Inferior parietal cortex (tissue), 1 donor: ENCODE results near the gene DGAT2.

Experiments
- DNase-seq: peaks from one replicate; pipeline ENCODE4 v3.0.0-alpha.2; 2016; ENCODE audit errors: extremely low spot score

Gene DGAT2

DNA sequence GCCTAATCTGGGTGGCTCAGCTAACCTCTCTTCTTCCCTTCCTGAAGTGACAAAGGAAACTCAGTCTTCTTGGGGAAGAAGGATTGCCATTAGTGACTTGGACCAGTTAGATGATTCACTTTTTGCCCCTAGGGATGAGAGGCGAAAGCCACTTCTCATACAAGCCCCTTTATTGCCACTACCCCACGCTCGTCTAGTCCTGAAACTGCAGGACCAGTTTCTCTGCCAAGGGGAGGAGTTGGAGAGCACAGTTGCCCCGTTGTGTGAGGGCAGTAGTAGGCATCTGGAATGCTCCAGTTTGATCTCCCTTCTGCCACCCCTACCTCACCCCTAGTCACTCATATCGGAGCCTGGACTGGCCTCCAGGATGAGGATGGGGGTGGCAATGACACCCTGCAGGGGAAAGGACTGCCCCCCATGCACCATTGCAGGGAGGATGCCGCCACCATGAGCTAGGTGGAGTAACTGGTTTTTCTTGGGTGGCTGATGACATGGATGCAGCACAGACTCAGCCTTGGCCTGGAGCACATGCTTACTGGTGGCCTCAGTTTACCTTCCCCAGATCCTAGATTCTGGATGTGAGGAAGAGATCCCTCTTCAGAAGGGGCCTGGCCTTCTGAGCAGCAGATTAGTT, 32.3 kb downstream of the DGAT2 start:
- no peak for DNase-seq

GRCh38 chr11:75801362-75802020, 32.9 kb downstream of the DGAT2 start:
- DNase-seq = no peak

DNA sequence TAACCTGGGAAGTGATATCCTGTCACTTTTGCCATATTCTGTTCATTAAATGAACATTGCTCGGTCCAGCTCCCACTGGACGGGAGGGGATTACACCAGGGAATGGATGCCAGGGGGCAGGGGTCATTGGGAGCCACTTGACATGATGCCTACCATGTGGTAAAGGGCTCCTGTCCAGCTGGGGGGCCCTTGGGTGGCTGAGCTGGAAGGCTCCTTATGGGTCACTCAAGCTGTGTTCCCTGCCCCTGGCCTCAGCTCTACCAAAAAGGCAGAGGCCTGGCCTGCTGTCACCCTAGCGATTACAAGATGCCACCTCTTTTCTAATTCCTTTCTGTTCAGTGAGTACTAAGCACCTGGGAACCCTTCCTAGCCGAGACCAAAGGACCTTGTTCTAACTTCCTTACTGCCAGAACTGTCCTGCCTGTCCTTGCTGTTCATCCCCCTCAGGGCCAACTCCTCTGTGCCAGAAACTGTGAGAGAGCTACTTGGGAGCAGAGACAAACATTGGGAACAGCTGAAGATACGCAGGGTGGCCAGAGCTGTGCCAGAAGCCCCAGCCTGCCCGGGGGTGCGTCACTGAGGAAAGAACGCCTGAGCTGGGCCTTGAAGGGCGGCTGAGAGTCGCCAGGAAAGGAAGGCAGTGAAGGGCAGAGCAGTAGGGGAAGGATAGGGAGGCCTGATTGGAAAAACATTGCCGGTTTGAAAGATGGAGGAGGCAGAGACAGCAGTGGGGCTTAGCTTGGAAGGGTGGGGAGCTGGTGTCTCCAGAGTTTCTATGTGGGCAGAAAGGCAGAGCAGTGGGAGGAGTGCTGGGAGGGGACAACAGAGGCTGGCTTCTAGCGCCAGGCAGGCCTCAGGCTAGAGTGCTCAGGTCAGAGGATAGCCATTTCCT, 33.7 kb downstream of the DGAT2 start:
- DNase-seq = no peak

DNA sequence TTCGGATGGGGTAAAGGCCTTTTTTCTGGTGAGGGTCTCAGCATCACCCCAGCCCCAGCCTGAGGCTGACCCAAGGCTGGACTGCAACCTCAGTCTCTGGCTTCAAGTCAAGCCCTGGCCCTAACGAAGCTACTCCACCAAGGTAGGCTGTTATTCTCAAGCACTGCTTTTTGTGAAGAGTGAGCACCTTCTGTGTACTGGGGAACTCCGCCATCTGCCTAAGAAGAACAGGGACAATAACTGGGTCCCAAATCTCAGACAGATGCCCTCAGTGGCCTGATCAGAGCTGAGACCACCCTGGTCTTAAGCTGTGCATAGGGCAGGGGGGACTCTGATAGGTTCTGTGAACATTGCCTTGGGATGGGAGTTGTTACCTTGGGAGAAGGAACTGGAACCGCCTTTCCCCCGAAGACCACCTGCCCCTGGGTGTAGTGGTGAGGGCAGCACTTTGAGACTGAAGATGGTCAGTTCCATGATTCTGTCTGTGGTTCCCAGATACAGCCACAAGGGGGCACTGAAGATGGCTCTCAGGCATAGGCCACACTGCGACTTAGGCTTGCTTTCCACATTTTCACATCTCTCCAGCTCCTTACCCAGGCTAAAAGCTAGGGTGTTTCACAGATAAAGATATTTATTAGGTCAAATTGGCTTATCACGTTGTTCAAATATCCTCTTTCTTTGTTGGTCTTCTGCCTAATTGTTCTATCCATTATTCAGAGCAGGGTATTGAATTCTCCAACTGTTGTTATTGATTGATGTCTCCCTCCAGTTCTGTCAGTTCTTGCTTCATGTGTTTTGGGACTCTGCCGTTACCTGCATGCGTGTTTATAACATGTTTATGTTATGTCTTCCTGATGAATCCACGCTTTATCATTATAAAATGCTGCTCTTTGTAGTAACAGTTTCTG, 34.6 kb downstream of the DGAT2 start:
- DNase-seq = peak; percentile 95

DNA sequence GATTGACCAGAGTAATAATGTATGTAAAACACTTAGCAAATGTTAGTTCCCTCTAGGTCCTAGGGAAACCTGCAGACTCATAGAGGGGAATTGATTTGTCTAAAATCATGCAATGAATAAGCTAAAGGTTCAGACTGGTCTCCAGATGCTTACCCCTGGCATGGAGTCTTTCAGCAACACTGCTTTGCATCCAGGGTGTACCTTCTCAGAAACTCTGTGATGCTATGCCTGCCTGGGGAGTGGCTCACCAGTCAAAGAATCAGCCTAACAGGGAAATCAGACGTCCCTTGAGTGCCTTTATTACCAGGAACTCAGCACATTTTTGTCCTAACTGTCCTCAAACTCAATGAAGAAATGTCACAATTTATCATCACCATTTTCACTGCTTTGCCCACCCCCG, 40.5 kb downstream of the DGAT2 start:
- DNase-seq = no peak

DNA sequence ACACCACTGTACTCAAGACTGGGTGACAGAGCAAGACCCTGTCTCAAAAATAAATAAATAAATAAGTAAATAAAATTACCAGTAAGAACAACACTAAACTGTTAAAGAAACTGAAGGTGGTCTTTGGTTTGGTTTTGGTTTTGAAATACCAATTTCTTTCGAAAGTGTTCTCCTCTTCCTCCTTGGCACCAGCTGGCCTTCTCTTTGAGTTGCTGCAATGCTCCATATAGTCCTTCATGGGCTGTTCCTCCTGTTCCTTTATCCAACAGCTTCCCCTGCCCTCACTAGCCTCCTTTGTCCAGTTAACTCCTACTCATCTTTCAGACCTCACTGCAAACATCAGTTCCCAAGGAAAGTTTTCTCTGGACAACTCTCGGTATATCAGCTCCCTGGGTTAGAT, 41.4 kb downstream of the DGAT2 start:
- no peak for DNase-seq

DNA sequence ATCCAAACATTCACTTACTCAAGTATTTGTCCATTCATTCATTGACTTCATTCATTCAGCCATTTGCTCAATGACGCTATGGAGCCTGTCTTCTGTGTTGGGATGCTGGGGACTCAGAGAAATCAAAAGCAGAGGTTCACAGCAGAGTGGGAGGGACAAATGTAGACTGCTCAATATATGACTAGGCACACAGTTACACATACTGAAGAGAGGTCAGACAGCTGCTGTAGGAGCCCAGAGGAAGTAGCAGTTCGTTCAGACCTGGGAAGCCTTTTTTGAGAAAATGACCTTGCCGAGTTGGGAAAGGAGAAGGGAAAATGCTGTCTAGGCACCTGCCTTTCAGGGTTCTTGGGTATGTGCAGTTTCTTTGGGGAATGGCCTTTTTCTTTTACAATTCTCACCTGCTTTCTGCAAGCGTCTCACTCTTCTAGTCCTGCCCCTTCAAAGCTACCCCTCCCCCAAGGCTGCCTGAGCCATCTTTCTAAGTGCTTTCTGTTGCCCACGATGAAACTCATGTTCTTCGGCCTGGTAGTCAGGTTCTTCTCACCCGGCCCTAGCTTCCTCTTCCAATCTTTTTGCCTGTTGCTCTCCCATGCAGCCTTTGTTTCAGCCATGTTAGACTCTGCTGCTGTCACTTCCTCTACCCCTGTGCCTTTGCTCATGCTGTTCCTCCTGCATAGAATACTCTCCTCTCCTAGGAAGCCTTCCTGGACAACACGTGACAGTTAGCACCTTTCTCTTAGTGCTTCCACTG, 42.2 kb downstream of the DGAT2 start:
- no peak for DNase-seq

DNA sequence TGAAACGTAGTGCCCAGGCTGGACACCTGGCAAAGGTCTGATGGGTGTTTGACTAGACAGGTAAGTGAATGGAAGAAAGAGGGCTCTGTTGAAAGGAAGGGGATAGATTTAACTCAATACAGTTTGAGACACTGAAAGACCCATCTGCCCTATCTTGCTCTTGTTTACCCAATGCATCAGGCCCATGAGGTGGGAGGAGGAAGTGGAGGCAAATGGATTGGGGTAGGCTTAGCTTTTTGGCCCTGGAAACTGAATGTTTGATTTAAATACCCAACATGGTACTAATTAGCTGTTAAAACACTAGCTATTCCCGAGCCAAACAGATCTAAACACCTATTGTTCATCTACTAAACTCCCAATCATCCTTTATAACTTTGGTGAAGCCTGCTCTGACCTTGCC, 42.9 kb downstream of the DGAT2 start:
- no peak for DNase-seq

GRCh38 chr11:75812542-75813040, 44.0 kb downstream of the DGAT2 start:
- no peak for DNase-seq

- no peak for DNase-seq
These were observed 44.5 kb downstream of the DGAT2 start for GRCh38 chr11:75813124-75813523.

- DNase-seq = peak; percentile 32
These were observed 45.1 kb downstream of the DGAT2 start for GRCh38 chr11:75813622-75814039.

DNA sequence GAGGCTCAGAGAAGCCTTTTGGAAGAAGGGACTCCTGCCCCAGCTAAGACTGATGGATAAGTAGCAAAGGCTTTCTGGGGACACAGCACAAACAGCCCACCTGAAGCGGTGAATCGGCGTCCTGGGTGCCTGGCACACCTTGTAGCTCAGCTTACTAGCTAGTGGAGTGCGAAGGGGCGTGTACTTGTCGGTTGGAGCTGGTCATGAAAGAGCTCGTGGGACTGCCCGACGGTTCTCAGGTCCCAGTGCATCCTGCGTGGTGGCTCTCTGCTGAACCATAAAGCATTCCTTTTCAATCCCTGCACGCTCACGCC, 45.7 kb downstream of the DGAT2 start:
- DNase-seq = no peak

DNA sequence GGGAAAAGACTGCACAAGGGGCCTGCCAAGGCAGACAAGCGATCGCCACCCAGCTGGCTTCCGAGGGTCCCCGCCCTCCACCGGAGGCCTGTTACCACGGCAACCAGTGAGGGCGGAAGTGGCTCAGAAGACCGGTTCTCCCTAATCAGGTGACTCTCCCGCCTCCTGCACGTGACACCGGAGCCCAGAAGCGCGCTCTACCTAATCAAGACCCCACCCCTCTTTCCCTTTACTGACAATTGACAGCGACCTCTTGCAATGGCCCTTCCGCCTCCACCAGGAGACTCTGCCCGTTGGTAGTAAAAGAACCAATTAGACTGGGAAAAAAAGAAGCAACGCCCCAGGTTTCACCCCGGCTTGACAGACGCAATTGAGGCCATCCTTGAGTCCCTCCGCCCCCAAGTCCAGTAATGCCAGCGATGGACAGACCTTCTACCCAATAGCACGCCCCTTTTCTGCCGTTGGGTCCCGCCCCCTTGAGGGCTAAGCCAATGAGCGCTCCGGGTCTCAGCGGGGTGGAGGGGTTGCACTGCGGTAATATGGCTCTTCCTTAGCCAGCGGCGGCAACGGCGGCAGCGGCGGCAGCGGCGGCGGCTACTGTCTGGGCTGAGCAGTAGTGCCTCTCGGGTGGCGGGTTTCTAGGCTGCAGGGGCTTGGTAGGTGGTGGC, 46.2 kb downstream of the DGAT2 start, which contains the start of gene UVRAG:
Gene UVRAG, plus strand, starts transcription at position 534 of the 668 bp plus-strand sequence. CDS start 198 bp downstream, outside the sequence.
- peak; percentile 99 for DNase-seq

DNA sequence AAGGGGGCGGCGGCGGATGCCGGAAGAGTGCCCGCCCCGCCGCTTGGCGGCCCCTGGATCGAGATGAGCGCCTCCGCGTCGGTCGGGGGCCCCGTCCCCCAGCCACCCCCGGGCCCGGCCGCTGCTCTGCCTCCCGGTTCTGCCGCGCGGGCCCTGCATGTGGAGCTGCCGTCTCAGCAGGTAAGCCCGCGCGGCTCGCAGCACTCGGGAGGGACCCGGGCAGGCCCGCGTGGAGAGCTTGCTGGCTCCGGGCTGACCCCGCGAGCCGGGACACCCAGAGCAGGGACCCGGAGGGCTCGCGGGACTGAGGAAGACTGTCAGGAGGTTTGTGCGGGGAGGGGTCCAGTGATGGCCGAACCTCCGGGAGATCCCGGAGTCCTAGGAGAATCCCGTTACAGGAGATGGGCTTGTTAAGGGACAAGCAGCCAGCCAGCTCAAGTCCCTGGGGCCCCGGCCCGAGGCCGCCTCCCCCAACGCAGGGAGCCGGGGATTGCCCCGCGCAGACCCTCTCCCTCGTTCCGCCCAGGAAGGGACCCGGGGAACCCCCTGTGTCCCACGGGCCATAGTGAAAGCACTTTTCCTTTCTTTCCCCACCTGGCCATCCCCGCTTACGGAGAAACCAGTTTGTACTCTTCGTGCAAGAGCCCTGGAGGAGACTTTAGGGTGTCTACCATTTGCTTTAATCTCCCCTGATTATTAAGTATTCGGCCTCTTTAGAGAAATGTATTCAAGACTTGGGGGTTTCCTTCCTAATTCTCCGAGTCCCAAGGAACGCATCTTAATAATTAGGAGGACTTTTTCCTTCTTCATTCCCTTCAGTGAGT, 47.0 kb downstream of the DGAT2 start:
- peak; percentile 11 for DNase-seq

- no peak for DNase-seq
These were observed 48.1 kb downstream of the DGAT2 start for GRCh38 chr11:75816561-75817239.

- DNase-seq = no peak
These were observed 52.1 kb downstream of the DGAT2 start for GRCh38 chr11:75820645-75821044.

DNA sequence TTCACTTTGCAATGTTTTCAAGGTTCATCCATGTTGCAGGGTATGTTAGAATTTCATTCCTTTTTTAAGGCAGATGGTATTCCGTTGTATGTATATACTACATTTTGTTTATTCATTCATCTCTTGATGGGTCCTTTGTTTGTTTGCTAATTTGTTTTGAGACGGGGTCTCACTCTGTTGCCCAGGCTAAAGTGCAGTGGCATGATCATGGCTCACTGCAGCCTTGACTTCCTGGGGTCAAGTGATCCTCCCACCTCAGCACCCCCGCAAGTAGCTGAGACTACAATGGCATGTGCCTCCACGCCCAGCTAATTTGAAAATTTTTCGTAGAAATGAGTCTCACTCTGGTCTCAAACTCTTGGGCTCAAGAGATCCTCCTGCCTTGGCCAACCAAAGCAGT, 52.6 kb downstream of the DGAT2 start:
- DNase-seq = no peak

- DNase-seq = no peak
These were observed 54.0 kb downstream of the DGAT2 start for GRCh38 chr11:75822541-75822940.

DNA sequence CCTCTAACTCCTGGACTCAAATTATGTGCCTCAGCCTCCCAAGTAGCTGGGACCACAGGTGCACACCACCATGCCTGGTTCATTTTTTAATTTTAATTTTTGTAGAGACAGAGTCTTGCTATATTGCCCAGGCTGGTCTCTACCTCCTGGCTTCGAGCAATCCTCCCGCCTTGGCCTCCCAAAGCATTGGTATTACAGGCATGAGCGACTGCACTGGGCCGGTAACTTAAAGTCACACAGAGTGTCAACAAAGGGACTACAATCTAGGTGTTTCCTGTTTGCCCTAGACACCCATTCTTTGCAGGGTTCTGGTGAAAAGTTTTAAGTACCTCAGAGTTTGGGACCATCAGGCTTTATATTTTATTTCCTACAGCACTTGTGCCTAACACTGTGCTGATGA, 54.8 kb downstream of the DGAT2 start:
- DNase-seq = no peak
